Measurements from ENCODE around the gene ZNF528. TPM values are rescaled to one million over a fixed set of nuclear protein-coding genes. Genes with fewer than 3 reads are reported as not detected.

The ZNF528 gene
- total and polyA plus RNA-seq, 8 donors, result 17.5 to 89.5 (median 63.4) TPM

DNA sequence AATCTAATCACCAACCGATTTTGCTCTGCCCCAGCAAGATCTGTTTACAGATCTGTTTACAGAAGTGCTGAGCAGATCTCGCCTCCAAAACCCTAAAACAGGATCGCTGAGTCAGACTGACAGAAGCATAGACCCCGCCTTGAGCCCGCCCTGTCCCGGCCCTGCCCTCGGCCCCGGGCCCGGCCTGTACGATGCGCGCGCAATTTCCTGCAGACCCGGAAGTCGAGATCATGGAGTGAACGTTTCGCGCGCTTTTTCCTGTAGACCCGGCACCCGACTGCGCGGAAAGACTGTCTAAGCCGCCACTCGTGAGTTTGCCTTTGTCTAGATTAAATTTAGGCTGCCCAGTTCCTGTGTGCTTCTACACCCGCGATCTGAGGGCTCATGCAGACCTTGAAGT is 31.3 kb downstream of the ZNF528 start, which contains the start of gene ZNF534:
ZNF534 (plus strand) TSS at position 212 of the 400 bp plus-strand sequence. CDS start 2,327 bp downstream, outside the sequence.
- Histone ChIP-seq H3K9me3 (peaks cover 0 to 100% of the 10 kb centered on the region in 2 donors), H3K27ac (no peak within 1 kb of the TSS), H3K27me3 (no peaks in the 10 kb centered on the region), H3K4me3 (no peak within 1 kb of the TSS), H3K36me3 (no peaks in the 10 kb centered on the region), H3K4me1 (no peaks in the 10 kb centered on the region)
- DNase-seq, result no peak
- no peak for ATAC-seq
- intact Hi-C loops (cut with DNase I), result no loop called here
- TF ChIP-seq, protein P1, sequence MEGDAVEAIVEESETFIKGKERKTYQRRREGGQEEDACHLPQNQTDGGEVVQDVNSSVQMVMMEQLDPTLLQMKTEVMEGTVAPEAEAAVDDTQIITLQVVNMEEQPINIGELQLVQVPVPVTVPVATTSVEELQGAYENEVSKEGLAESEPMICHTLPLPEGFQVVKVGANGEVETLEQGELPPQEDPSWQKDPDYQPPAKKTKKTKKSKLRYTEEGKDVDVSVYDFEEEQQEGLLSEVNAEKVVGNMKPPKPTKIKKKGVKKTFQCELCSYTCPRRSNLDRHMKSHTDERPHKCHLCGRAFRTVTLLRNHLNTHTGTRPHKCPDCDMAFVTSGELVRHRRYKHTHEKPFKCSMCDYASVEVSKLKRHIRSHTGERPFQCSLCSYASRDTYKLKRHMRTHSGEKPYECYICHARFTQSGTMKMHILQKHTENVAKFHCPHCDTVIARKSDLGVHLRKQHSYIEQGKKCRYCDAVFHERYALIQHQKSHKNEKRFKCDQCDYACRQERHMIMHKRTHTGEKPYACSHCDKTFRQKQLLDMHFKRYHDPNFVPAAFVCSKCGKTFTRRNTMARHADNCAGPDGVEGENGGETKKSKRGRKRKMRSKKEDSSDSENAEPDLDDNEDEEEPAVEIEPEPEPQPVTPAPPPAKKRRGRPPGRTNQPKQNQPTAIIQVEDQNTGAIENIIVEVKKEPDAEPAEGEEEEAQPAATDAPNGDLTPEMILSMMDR (IDR thresholded peaks at IDR 0.05), result no peak

DNA sequence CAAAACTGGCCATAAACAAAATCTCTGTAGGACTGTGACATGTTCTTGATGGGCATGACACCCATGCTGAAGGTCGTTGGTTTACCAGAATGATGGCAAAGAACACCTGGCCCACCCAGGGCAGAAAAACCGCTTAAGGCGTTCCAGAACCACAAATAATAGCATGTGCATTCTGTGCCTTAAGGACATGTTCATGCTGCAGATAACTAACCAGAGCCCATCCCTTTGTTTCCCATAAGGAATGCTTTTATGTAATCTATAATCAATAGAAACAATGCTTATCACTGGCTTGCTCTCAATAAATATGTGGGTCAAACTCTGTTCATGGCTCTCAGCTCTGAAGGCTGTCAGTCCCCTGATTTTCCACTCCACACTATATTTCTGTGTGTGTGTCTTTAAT is 44.5 kb downstream of the ZNF528 start:
- H3K9me3 ChIP-seq, result peaks cover 0 to 92% of the 10 kb centered on the region in 2 donors
- no peaks in the 10 kb centered on the region for H3K27me3 ChIP-seq
- ATAC-seq (no peak), DNase-seq (no peak)
- H3K27ac ChIP-seq, result no peak overlapping the region
- TF ChIP-seq, protein P1 (IDR thresholded peaks at IDR 0.05), result no peak
- intact Hi-C loops (cut with DNase I), result no loop called here
- H3K4me3 ChIP-seq, result no peak overlapping the region
- H3K36me3 ChIP-seq, result no peaks in the 10 kb centered on the region
- H3K4me1 ChIP-seq, result no peaks in the 10 kb centered on the region

DNA sequence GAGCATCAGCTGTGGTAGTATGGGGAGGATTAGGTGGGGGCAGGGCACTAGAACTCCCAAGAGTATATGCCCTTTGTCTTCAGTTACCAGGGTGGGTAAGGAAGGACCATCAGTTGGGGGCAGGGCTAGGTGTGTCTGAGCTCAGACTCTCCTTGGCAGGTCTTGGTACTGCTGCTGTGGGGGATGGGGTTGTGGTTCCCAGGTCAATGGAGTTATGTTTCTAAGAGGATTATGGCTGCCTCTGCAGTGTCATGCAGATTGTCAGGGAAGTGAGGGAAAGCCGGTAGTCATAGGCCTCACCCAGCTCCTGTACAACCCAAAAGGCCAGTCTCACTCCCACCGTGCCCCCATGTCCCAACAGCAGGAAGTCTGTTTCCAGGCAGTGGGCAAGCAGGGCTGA is 46.9 kb downstream of the ZNF528 start:
- no peak for ATAC-seq
- H3K4me3 ChIP-seq, result no peak overlapping the region

DNA sequence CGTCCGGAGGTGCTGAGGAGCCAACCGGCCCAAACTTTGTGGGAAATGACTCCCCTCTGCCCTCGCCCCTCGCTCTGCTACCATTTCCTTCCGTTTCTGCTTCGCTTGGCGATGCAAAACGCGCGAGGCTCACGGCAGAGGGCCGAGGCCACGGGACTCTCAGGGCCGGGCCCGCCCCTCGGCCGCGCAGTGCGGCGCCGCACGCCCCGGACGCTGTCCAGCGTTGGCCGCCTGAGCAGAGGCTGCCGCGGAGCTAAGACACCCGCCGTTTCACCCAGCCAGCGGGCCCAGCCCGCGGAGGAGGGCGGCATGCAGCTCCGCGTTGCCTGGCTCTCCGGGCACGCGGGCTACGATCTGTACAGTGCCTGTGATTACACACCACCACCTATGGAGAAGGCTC is 53.6 kb downstream of the ZNF528 start:
- Histone ChIP-seq H3K4me1 (no peaks in the 10 kb centered on the region), H3K27me3 (peaks cover 0 to 8% of the 10 kb centered on the region in 2 donors), H3K27ac (no peak overlapping the region), H3K4me3 (no peak overlapping the region), H3K9me3 (peaks cover 4 to 96% of the 10 kb centered on the region in 2 donors), H3K36me3 (peaks cover 0 to 6% of the 10 kb centered on the region in 2 donors)
- intact Hi-C loops (cut with DNase I), result no loop called here
- ATAC-seq (no peak), DNase-seq (no peak)
- TF ChIP-seq, protein P1 (IDR thresholded peaks at IDR 0.05), result no peak

More for the DNA sequence above, 46.9 kb downstream of the ZNF528 start:
- intact Hi-C loops (cut with DNase I), result no loop called here
- Histone ChIP-seq H3K4me1 (no peaks in the 10 kb centered on the region), H3K27ac (no peak overlapping the region), H3K9me3 (peaks cover 0 to 95% of the 10 kb centered on the region in 2 donors), H3K36me3 (no peaks in the 10 kb centered on the region), H3K27me3 (no peaks in the 10 kb centered on the region)
- DNase-seq, result no peak
- TF ChIP-seq, protein P1 (IDR thresholded peaks at IDR 0.05), result no peak

DNA sequence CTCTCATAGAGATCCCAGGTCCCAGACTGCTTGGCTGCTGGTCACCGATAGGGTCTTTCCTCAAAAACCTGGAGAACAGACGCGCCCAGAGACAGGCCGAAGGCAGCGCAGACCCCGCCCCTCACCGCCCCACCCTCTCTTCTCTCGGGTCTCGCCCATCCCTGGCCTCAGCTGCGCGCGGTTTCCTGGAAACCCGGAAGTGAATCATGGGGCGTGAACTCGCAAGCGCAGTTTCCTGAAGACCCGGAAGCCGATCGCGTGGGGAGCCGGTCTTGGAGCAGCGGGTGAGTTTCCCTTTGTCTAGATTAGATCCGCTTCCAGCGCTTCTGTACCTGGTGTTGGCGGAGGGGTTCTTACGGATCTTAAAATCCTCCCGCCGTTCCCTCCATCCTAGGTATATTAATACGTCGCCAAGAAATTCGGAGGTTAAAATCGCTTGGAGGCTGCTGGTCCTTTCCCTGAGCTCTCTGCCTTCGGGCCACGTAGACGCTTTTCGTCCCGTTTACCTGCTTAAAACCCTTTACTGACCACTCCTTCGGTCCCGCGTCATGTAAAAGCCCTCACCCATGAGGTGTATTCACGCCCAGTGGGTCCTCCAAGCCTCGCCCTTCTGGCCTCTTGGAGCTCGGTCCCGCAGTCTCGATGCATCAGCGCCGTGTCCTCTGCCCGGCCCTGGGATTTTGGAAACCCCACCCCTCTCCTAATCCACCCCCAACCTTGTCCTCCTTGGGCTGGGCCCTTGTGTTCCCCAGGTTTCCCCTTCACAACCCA is 55.9 kb downstream of the ZNF528 start, which contains the start of gene ZNF578:
ZNF578 (plus strand) TSS at position 230 of the 771 bp plus-strand sequence. CDS start 48,293 bp downstream, outside the sequence.
- intact Hi-C loops (cut with DNase I), result no loop called here
- Histone ChIP-seq H3K4me3 (peak within 1 kb of the TSS; percentile 42 to 55), H3K36me3 (peaks cover 0 to 29% of the 10 kb centered on the region in 2 donors), H3K27me3 (peaks cover 0 to 8% of the 10 kb centered on the region in 2 donors), H3K9me3 (peaks cover 4 to 97% of the 10 kb centered on the region in 2 donors), H3K27ac (peak within 1 kb of the TSS in 1 of 2 donors; percentile 6), H3K4me1 (no peaks in the 10 kb centered on the region)
- ATAC-seq (peak; percentile 84), DNase-seq (peak; percentile 75 to 91 (median 78))
- TF ChIP-seq, protein P1 (IDR thresholded peaks at IDR 0.05), result no peak
